Esophagus muscularis mucosa (tissue), 4 donors: ENCODE results near the gene ITPKA. TPM values are rescaled to one million over a fixed set of nuclear protein-coding genes. Genes with fewer than 3 reads are reported as not detected.

ENCODE experiments used
- DNase-seq: peaks from one replicate; pipeline ENCODE4 v3.0.0-alpha.2; 2017; ENCODE audit errors: extremely low spot score
- H3K27ac ChIP-seq, 4 donors: fragments of 200-600 bp; sonication (generic); replicated peaks in 1 of 4; 1 replicate in 3 of 4; 2 replicates in 1 of 4; pipeline ENCODE4 v1.5.1; 2016 to 2019; ENCODE audit warnings: mild to moderate bottlenecking in 1 of 4
- H3K27me3 ChIP-seq, 4 donors: fragments of 200-600 bp; sonication (generic); one replicate each; pipeline versions ENCODE4 v1.5.1 to v1.6.0; 2016 to 2019
- H3K36me3 ChIP-seq, 4 donors: fragments of 200-600 bp; sonication (generic); one replicate each; pipeline ENCODE4 v1.5.1; 2016 to 2019
- H3K4me1 ChIP-seq, 4 donors: fragments of 200-600 bp; sonication (generic); one replicate each; pipeline ENCODE4 v1.5.1; 2016 to 2019
- H3K4me3 ChIP-seq, 4 donors: fragments of 200-600 bp; sonication (generic); 1 replicate in 2 of 4; 2 replicates in 2 of 4; pipeline ENCODE4 v1.5.1; 2016 to 2019; ENCODE audit warnings: mild to moderate bottlenecking in 4 of 4, moderate library complexity in 1 of 4
- H3K9me3 ChIP-seq, 4 donors: fragments of 200-600 bp; sonication (generic); 1 replicate in 3 of 4; 2 replicates in 1 of 4; pipeline ENCODE4 v1.5.1; 2016 to 2019
- EP300 ChIP-seq: sonication (generic); formaldehyde crosslinking; IDR thresholded peaks from one replicate; pipeline ENCODE4 v1.6.1; 2017; ENCODE audit warnings: antibody characterized with exemption
- POLR2A ChIP-seq: fragments of 450-650 bp; IDR thresholded peaks from one replicate; pipeline ENCODE4 v1.6.1; 2017; ENCODE audit warnings: antibody characterized with exemption, moderate library complexity, mild to moderate bottlenecking, low read depth
- POLR2AphosphoS5 ChIP-seq, 2 donors: sonication (generic); formaldehyde crosslinking; IDR thresholded peaks; one replicate each; pipeline ENCODE4 v1.6.1; 2017; ENCODE audit warnings: antibody characterized with exemption in 2 of 2
- WGBS: methylation state at CpG from one replicate; pipeline ENCODE4 v1.1.5; 2018; 5-methylcytosine and 5-hydroxymethylcytosine counted together
- intact Hi-C: fragments of 100-400 bp; cut with DNase I; formaldehyde crosslinking; loops from one replicate; pipeline ENCODE4 v1.15.1; 2023
- total RNA-seq, 4 donors: library from RNA; depleted of rRNA; stranded (reverse); fragments of >200 nt; gene quantifications; one replicate each; pipeline versions ENCODE4 v1.1.0 to v1.2.1, GENCODE V29; 2016
- TF ChIP-seq, protein P1 (sequence below), 3 experiments: fragments of 200-600 bp in 2 of 3; fragments of 450-650 bp in 1 of 3; sonication (generic) in 2 of 3; IDR thresholded peaks; one replicate each; pipeline ENCODE4 v1.5.1; 2017 to 2019; ENCODE audit warnings: antibody characterized with exemption in 3 of 3, mild to moderate bottlenecking in 2 of 3, moderate library complexity in 1 of 3

ITPKA gene
- total RNA-seq, 4 donors from 2014 or later, result 0.83 to 2.5 (median 0.97) TPM

DNA sequence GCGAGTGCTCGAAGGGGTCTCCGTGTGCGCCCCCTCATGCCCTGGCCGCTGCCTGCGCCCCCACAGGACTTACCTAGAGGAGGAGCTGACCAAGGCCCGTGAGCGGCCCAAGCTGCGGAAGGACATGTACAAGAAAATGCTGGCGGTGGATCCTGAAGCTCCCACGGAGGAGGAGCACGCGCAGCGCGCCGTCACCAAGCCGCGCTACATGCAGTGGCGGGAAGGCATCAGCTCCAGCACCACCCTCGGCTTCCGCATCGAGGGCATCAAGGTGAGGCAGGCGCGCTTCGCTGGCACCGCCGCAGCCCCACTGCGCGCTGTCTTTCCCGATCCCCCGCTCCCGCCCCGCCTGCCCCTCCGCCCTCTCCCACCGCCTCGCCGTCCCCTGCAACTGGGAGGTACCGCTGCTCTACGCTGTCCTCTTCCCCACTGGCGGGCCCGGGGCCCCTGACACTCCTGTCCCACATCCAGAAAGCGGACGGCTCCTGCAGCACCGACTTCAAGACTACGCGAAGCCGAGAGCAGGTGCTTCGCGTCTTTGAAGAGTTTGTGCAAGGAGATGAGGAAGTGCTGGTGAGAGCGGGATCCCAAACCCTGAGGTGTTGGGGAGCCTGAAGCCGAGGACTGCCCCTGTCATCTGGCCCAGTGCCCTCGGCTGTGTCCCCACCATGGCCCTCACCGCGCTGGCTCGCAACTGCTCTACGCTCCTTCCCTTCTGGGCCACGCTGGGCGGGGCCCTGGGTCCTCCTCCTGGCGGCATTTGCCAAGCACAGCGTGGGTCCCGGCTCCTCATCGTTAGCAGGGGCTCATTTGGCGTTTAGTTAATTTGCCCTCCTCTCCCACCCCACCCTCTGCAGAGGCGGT is 8.5 kb downstream of the ITPKA start:
- Histone ChIP-seq H3K27me3 (peaks cover 0 to 82% (median 20%) of the 10 kb centered on the region in 4 donors), H3K4me3 (peak overlapping the region; percentile 33 to 45 (median 37)), H3K9me3 (no peaks in the 10 kb centered on the region), H3K27ac (no peak overlapping the region), H3K4me1 (peaks cover 18 to 24% (median 22%) of the 10 kb centered on the region in 4 donors), H3K36me3 (no peaks in the 10 kb centered on the region)
- intact Hi-C loops, result no loop called here
- WGBS, result 10% methylated on average over 37 of the region's 64 CpGs
- TF ChIP-seq POLR2AphosphoS5 (IDR thresholded peaks at IDR 0.05) (no peak), POLR2A (no peak), EP300 (no peak)
- TF ChIP-seq, protein P1, sequence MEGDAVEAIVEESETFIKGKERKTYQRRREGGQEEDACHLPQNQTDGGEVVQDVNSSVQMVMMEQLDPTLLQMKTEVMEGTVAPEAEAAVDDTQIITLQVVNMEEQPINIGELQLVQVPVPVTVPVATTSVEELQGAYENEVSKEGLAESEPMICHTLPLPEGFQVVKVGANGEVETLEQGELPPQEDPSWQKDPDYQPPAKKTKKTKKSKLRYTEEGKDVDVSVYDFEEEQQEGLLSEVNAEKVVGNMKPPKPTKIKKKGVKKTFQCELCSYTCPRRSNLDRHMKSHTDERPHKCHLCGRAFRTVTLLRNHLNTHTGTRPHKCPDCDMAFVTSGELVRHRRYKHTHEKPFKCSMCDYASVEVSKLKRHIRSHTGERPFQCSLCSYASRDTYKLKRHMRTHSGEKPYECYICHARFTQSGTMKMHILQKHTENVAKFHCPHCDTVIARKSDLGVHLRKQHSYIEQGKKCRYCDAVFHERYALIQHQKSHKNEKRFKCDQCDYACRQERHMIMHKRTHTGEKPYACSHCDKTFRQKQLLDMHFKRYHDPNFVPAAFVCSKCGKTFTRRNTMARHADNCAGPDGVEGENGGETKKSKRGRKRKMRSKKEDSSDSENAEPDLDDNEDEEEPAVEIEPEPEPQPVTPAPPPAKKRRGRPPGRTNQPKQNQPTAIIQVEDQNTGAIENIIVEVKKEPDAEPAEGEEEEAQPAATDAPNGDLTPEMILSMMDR (IDR thresholded peaks at IDR 0.05), result no peak
- no peak for DNase-seq

DNA sequence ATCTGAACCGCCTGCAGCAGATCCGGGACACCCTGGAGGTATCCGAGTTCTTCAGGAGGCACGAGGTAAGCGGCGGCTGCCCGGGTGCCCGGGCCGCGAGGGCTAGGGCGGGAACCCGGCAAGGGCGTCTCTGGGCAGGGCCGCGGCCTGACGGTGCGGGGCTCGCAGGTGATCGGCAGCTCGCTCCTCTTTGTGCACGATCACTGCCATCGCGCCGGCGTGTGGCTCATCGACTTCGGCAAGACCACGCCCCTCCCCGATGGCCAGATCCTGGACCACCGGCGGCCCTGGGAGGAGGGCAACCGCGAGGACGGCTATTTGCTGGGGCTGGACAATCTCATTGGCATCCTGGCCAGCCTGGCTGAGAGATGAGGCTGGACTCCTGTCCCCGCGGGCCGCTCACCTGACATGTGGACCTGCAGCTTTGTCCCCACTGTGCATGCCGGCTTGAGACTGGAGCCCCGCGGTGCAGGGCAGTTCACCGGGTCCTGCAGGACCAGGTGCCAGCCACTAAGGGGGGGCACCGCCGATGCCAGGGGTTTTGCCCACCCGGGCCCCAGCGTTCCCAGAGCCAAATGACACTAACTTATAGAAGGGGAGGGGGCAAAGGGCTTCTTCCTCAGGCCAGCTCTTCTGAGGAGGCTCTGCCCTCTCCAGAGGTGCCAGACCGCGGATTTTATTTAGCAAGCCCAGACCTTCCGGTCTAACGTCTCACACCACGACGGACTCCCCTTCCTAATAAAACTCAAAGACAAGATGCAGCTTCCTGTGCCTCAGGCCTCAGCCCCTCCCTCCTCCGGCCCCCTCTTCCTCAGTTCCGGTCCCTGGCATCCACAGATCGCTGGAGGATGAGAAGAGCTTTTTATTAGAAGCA is 9.4 kb downstream of the ITPKA start:
- Histone ChIP-seq H3K9me3 (no peaks in the 10 kb centered on the region), H3K4me1 (peaks cover 18 to 24% (median 22%) of the 10 kb centered on the region in 4 donors), H3K27ac (no peak overlapping the region), H3K27me3 (peaks cover 0 to 75% (median 20%) of the 10 kb centered on the region in 4 donors), H3K36me3 (no peaks in the 10 kb centered on the region), H3K4me3 (peak overlapping the region; percentile 33 to 45 (median 37))
- intact Hi-C loops, result no loop called here
- WGBS, result 56% methylated on average over 3 of the region's 54 CpGs
- TF ChIP-seq POLR2A (no peak), EP300 (no peak), POLR2AphosphoS5 (IDR thresholded peaks at IDR 0.05) (no peak)
- TF ChIP-seq, protein P1 (IDR thresholded peaks at IDR 0.05), result no peak
- DNase-seq, result no peak

DNA sequence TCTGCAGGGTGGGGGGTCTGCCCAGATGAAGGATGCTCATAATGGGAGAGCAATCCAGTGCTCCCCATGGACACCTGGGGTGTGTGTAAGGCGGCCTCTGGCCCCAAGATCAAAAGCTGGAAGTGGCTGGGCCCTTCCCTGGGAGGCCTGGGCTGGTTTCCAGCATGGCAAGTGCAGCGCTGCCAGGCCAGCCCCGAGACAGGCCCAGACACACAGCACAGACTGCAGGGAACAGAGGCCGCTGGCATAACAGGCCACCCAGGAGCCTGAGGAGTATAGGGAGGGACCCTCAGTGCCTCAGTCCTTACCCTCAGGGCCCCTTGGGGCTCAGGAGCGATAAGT is 10.0 kb downstream of the ITPKA start:
- no peak for DNase-seq
- H3K4me1 ChIP-seq, result peaks cover 18 to 24% (median 22%) of the 10 kb centered on the region in 4 donors
- H3K27me3 ChIP-seq, result peaks cover 0 to 70% (median 20%) of the 10 kb centered on the region in 4 donors
- intact Hi-C loops, result no loop called here
- no peak overlapping the region for H3K4me3 ChIP-seq
- no peaks in the 10 kb centered on the region for H3K9me3 ChIP-seq
- whole genome bisulfite sequencing, result 96% methylated on average over 5 of the region's 5 CpGs
- no peaks in the 10 kb centered on the region for H3K36me3 ChIP-seq
- H3K27ac ChIP-seq, result no peak overlapping the region
- TF ChIP-seq, protein P1 (IDR thresholded peaks at IDR 0.05), result no peak
- TF ChIP-seq POLR2AphosphoS5 (IDR thresholded peaks at IDR 0.05), result no peak
- TF ChIP-seq EP300, result no peak
- TF ChIP-seq POLR2A, result no peak

DNA sequence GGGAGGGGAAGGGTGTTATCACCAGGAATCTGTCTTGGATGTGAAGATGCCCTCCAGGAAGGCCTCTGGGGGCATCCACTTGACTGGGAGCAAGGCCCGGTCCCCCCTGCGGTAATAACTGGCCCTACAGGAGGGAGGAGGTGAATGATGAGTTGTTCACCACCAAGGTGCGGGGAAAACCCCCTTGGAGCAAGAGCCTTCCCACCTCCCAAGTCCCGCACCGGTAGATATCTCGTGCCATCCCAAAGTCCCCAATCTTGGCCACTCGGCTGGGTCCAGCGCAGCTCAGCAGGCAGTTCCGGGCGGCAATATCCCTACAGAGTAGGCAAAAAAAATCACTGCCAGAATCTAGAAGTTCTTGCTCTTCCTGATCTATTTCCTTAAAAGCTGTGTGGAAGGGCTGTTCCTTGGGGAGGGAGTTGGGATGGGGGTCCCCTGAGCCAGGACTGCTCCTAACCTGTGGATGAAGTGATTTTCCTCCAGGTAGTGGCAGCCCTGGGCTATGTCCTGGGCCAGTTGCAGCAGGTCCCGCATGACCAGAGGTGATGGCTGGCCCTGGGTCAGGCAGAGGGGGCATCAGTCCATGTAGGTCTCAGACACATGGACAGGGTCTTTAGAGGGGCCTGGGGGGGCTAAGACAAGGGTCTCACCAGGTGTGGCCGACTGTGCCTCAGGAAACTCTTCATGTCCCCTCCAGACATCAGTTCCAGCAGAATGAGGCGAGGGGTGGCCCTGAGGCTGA is 11.2 kb downstream of the ITPKA start:
- H3K27me3 ChIP-seq, result peaks cover 0 to 58% (median 20%) of the 10 kb centered on the region in 4 donors
- WGBS, result 94% methylated on average over 7 of the region's 13 CpGs
- DNase-seq, result no peak
- H3K4me3 ChIP-seq, result no peak overlapping the region
- intact Hi-C loops, result no loop called here
- H3K9me3 ChIP-seq, result no peaks in the 10 kb centered on the region
- H3K27ac ChIP-seq, result no peak overlapping the region
- TF ChIP-seq POLR2AphosphoS5 (IDR thresholded peaks at IDR 0.05) (no peak), POLR2A (no peak), EP300 (no peak)
- TF ChIP-seq, protein P1 (IDR thresholded peaks at IDR 0.05), result no peak
- H3K36me3 ChIP-seq, result no peaks in the 10 kb centered on the region
- H3K4me1 ChIP-seq, result peaks cover 18 to 24% (median 22%) of the 10 kb centered on the region in 4 donors
